ENCODE data around the gene SLC9B1.
"Not testable (repeated sequence)": the region's sequence is repeated elsewhere in the genome, so short reads cannot be mapped to it uniquely, and the experiment has no call there.

The SLC9B1 gene

GRCh38 chr4:102871772-102872171 is 147.7 kb downstream of the SLC9B1 start:
- no peak for DNase-seq

GRCh38 chr4:102869569-102870197 is 149.8 kb downstream of the SLC9B1 start:
- DNase-seq: no peak

GRCh38 chr4:102868781-102869568 is 150.5 kb downstream of the SLC9B1 start, which contains the start of gene CISD2:
Gene CISD2 (plus strand): TSS chr4:102868992. CDS start chr4:102869085, 93 bp downstream.
- DNase-seq: peak; percentile 96

- DNase-seq: peak; percentile 19
Measured at GRCh38 chr4:102868153-102868780, 151.2 kb downstream of the SLC9B1 start.

- no peak for DNase-seq
Measured at GRCh38 chr4:102867278-102868152, 152.0 kb downstream of the SLC9B1 start.

GRCh38 chr4:102865327-102865726 is 154.2 kb downstream of the SLC9B1 start:
- not testable (repeated sequence) for DNase-seq

- no peak for DNase-seq
Measured at GRCh38 chr4:102862747-102863146, 156.8 kb downstream of the SLC9B1 start.

GRCh38 chr4:102862016-102862415 is 157.5 kb downstream of the SLC9B1 start:
- no peak for DNase-seq

GRCh38 chr4:102860611-102861324 is 158.7 kb downstream of the SLC9B1 start:
- no peak for DNase-seq

- no peak for DNase-seq
Measured at GRCh38 chr4:102858828-102859464, 160.6 kb downstream of the SLC9B1 start.
